Measurements from ENCODE around the gene CHSY3.

DNA sequence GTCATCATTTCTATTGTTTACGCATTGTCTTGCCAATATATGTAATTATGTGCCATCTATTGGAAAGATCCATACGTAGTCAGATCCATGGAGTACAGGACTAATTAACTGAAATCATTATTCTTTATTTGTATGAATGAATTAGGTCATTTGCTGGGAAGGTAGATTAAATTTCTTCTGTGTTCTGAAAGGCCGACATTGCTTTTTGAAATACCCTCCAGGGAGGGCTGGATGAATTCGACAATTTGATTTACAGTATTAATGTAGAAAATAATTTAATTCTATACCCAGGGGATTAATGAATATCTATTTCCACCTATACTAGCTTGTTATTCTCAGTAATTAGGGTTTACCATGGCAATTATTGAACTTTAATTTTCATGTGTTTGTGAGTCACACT is 117.6 kb downstream of the CHSY3 start:
- TF ChIP-seq, protein P1, sequence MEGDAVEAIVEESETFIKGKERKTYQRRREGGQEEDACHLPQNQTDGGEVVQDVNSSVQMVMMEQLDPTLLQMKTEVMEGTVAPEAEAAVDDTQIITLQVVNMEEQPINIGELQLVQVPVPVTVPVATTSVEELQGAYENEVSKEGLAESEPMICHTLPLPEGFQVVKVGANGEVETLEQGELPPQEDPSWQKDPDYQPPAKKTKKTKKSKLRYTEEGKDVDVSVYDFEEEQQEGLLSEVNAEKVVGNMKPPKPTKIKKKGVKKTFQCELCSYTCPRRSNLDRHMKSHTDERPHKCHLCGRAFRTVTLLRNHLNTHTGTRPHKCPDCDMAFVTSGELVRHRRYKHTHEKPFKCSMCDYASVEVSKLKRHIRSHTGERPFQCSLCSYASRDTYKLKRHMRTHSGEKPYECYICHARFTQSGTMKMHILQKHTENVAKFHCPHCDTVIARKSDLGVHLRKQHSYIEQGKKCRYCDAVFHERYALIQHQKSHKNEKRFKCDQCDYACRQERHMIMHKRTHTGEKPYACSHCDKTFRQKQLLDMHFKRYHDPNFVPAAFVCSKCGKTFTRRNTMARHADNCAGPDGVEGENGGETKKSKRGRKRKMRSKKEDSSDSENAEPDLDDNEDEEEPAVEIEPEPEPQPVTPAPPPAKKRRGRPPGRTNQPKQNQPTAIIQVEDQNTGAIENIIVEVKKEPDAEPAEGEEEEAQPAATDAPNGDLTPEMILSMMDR (IDR thresholded peaks at IDR 0.05; ENCODE audit: low read length): no peak
- no peak for TF ChIP-seq EZH2 (IDR thresholded peaks at IDR 0.05; ENCODE audit: borderline replicate concordance, low read length)

All from OCI-LY1 (cell line).